Stimulated activated CD4-positive, alpha-beta T cell treated with anti-CD3 and anti-CD28 coated beads, Interleukin-1b, Interleukin-23, amount 100 ng/mL, for 48 hours (primary cell): Measurements from ENCODE around the gene F13B.
"Not testable (repeated sequence)": the region's sequence is repeated elsewhere in the genome, so short reads cannot be mapped to it uniquely, and the experiment has no call there.

Source experiments
- DNase-seq: peaks from one replicate; pipeline ENCODE4 v3.0.0-alpha.2; 2020

Gene F13B, protein sequence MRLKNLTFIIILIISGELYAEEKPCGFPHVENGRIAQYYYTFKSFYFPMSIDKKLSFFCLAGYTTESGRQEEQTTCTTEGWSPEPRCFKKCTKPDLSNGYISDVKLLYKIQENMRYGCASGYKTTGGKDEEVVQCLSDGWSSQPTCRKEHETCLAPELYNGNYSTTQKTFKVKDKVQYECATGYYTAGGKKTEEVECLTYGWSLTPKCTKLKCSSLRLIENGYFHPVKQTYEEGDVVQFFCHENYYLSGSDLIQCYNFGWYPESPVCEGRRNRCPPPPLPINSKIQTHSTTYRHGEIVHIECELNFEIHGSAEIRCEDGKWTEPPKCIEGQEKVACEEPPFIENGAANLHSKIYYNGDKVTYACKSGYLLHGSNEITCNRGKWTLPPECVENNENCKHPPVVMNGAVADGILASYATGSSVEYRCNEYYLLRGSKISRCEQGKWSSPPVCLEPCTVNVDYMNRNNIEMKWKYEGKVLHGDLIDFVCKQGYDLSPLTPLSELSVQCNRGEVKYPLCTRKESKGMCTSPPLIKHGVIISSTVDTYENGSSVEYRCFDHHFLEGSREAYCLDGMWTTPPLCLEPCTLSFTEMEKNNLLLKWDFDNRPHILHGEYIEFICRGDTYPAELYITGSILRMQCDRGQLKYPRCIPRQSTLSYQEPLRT

DNA sequence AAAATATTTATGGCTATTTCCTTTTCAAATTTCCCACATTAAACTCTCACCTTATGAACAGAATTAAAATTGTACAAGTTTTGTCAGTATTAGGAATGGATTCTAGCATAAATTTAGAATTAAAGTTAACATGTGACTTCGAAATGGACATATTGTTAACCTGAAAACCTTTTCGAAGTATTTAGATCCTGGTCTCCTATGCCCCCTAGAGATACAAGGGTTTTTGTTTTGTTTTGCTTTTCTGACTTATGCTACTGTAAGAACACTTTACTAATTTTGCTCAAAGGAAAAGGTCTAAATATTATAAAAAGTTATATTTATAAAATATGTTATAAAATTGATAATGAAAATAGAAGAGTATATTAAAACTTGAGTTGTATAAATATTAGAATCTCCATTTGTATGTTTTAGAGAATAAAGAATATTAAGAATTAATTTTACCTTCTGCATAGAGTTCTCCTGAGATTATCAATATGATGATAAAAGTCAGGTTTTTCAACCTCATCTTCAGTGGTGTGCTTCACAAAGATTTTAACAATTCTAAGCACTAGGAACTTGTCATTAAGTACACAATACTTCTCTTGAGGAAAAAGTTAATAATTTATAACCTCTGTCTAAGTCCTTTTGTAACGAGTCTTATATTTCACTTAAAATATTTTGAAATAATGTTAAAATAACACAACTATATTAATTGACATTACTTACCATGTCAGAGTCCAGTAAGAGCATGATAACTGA is at the start of gene F13B:
Gene F13B, minus strand, starts transcription at position 542 of the 738 bp plus-strand sequence. Its CDS starts 37 bp downstream, at position 505.
- DNase-seq = no peak

DNA sequence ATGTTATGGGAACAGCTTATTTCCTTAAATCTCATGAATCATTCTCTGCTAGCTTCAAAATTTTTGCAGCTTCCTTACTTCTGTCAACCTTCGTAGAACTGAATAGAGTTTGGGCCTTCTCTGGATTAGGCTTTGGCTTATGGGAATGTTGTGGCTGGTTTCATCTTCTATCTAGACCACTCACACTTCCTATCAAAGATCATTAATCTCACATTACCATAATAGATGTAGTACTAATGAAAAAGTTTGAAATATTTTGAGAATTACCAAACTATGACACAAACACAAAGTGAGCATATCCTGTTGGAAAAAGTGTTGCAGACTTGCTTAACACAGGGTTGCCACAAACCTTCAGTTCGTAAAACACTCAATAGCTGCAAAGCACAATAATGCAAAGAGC is 49.1 kb upstream of the F13B start:
- DNase-seq = no peak

DNA sequence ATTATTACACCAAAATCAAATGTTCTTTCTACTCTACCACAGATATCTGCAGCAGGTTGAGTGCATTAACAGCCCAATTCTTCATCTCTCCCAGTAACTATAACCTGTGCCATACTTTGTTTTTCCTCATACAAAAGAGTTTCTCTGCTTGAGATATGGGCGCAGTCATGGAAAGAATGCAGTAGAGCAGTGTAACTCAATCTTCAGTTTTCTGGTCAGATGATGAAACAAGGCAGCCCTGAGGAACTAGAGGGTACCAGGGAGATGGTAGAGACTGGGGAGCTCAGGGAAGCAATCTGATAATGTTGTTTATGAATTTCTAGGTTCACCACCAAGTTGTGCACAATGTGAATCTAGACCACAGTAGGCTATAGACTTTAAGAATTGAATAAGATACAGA is 39.8 kb upstream of the F13B start:
- no peak for DNase-seq

DNA sequence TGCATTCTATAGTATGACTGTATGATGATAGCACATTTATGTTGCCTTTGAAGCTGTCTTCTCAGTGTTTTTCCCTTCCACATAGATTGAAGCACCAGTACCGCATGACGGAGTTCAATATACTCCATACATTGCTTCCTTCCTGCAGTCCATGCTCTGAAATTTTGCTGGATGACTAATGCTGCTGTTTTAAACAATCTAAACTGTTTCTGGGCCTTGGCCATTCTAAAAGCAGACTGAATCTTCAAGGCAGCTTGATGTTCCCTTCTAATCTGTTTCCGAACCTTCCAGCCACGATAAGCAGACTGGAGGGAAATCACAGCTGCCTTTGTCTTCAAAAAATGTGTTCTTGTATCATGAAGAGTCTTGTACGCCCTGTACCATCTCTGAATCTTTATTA is 36.2 kb upstream of the F13B start:
- no peak for DNase-seq

DNA sequence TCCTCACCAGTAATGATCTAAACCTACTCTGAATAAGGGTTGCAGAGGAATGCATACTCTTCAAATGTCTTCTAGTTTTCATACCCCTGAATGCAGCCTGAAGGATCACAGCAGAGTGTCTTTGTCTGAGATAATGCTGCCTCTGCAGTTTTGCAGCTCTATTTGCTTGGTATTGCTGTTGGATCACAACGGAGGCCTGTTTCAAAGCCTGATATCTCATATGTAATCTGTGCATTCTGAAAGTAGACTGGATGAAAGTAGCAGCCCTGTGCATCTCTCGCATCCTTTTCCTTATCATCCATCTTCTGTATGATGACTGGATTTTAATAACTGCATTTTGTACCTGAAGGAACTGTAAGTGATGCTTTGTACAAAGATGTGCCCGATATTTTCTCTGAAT is 34.9 kb upstream of the F13B start:
- no peak for DNase-seq

DNA sequence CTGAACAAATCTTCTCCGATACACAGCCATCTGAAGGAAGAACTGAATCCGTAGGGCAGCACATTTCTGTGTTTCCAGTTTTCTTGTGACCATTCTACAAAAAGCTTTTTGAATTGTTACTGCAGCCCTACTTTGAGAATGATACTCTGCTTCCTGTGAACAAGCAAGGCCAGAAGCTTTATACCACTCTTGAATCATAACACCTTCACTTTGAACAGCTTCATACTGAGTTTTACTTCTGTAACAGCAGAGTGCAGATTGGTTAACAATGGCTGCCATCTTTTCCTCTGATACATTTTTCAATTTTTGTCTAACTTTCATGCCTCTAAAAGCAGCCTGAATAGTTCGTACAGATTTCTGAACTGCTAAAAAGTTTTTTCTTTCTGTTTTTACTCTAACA is 33.6 kb upstream of the F13B start:
- DNase-seq = no peak

DNA sequence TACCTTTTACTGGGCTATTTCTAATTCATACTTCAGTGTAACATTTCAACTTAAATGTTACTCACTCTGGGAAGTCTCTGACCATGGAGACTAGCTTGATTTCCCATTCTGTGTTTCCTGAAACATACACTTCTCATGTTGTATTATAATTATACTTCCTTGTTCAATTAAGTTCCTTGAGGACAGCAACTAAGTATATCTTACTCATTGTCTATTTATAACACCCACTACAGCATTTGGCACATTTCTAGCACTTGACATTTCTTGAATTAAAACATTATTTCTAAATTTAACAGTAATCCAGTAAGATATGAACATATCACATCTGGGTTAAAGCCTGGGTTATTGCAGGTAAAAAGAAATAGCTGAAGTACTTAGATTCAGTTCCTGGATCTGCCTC is 32.4 kb upstream of the F13B start:
- DNase-seq = no peak

DNA sequence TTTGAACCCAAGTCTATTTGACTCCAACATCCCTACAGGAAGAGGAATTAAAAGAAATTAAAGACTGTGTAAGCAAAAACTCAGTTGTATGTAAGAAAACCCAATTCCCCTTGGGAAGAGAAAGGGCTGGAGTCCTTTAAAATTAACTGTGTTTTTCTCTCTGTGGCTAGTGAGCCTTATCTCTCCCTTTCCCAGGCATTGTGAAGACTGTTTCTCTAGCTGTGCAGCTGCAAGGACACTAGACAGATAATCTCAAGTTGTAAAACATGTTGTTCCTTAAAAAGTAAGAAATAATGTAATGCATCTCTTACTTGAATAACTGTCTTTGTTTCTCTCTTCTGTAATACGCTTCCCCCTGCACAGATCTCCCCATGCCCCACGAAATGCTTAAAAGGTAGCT is 29.9 kb upstream of the F13B start:
- not testable (repeated sequence) for DNase-seq

DNA sequence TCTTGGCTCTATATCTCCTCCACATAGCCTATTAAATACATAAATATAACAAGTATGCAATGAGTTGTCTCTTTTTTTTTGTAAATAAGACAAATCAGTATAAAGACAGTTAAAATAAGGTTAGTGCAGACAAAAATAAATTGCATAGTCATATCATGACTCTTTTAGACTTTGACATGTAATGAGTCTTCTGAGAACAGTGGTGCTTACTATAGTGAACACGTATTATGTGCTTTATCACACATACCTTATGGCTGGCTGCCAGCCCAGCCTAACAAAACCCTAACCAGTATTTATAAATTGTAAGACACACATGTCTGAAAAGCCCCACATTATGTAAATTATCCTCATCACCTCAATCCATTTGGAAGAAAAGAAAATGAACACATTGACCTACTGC is 29.1 kb upstream of the F13B start:
- no peak for DNase-seq

DNA sequence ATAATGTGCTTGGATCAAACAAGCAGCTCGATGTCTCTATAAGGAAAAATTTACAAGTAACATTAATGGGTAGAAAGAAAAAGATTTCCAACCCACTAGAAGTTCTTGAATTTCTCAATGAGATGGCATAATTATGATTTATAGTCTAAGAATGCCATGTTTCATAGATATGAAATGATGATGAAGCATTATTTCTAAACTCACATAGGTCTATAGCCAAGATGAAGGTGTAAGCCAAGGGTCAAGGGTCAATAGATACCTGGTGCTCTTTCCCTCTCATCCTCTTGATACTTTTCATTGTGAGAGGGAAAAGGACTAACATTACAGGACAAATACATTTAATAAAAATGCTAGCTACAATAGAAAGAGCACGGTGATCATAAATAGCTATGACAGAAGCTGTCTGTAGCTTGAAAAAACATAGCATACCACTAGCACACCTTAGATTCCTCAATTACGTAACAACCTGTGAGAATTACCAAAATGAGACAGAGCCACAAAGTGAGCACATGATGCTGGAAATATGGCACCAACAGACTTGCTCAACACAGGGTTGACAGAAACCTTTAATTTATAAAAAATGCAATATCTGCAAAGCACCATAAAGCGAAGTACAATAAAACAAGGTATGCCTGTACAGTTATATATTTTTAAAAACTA is 26.3 kb upstream of the F13B start:
- no peak for DNase-seq

DNA sequence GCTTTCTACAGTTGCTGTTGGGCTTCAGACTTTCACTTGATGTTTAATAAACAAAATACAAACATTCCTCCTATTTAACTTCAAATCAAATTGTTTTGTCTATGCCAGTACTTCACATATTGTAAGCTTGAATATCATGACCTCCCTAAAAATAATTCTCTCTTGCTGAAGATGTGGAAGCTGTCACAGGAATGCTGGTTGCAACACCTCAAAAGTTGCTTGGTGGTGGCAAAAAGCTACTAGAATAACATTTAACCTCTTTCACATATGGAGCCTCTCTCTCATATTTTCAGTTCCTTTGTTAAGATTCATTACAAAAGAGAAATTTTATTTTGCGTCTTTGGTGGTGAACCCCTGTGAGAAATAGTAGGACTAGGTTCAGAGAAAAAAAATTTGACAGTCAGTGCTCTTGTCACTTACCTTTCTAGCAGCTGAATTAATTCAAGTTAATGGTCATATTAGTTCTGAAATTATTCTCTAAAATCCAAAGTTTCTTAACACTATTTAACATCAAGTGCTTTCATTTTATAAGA is 25.5 kb upstream of the F13B start:
- no peak for DNase-seq

DNA sequence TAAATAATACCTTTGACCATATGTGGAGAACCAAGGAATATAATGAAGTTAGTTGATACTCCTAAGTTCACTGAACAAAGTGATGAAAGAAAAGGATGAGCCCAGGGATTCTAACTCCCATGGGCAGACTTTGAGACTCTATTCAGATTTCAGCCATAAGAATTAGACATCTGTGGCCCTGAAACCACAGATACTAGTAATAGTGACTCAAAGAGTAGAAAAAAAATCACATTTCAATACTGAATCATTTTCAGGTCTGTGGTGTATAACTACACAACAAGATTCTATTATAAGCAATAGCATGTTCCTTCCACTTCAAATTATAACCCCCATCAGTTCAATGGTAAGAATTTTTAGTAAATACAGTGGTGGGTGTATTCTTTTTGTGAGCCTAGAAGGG is 16.4 kb upstream of the F13B start:
- no peak for DNase-seq

DNA sequence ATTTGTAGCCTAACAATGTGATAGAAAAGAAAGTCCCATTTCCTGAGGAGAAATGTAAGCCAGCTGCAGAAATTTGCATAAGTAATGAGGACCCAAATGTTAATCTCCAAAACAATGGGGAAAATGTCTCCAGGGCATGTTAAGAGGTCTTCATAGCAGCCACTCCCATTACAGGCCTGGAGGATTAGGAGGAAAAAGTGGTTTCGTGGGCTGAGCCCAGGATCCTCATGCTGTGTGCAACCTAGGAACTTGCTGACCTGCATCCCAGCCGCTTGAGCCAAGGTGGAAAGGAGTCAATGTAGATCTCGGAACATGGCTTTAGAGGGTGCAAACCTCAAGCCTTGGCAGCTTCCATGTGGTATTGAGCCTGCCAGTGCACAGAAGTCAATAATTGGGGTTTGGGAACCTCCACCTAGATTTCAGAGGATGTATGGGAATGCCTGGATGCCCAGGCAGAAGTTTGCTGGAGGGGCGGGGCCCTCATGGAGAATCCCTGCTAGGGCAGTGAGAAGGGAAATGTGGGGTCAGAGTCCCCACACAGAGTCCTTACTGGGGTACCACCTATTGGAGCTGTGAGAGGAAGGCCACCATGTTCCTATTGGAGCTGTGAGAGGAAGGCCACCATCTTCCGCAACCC is 14.2 kb upstream of the F13B start:
- DNase-seq = no peak

DNA sequence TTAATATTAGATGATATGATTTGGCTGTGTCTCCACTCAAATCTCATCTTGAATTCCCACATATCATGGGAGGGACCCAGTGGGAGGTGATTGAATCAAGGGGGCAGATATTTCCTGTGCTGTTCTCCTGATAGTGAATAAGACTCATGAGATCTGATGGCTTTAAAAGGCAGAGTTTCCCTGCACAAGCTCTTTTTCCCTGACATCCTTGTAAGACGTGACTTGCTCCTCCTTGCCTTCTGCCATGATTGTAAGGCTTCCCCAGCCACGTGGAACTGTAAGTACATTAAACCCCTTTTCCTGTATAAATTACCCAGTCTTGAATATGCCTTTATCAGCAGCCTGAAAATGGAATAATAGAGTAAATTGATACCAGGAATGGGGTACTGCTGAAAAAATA is 13.3 kb upstream of the F13B start:
- no peak for DNase-seq

DNA sequence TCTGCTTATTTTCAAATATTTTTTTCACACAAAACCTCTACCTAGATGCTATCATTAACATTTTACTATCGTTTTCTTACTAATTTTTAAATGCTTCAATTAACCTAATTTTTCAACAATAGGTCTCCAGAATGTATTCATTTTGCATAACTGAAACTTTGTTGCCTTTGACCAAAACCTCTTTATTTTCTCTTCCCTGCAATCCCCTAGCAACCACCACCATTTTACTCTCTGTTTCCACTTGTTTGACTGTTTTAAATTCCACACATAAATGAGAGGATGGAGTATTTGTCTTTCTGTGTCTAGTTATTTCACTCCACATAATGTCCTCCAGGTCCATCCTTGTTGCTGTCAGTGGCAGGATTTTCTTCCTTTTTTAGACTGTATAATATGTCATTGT is 9.5 kb upstream of the F13B start:
- DNase-seq = no peak

DNA sequence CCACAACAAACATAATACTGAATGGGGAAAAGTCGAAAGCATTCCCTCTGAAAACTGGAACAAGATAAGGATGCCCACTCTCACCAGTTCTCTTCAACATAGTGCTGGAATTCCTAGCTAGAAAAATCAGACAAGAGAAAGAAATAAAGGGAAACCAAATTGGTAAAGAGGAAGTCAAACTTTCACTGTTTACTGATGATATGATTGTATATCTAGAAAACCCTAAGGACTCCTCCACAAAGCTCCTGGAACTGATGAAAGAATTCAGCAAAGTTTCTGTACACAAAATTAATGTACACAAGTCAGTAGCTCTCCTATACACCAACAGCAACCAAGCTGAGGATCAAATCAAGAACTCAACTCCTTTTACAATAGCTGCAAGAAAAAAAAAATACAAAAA is 6.9 kb upstream of the F13B start:
- DNase-seq = no peak

DNA sequence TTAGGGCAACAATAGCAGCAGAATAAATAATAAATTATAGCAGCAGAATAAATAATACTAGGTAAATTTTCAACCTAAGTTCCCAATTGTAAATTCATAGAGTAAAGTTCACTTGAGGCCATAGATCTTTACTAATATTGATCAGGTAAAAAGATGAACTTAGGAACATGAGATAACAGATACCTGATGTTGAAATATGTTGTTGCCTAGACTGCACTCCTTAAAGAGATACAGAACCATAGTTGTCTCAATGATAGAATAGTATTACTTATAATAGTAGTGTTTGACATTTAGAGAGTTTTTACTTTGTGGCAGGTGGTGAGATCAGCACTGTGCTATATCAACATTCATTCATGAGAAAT is 378 bp upstream of the F13B start:
- no peak for DNase-seq

DNA sequence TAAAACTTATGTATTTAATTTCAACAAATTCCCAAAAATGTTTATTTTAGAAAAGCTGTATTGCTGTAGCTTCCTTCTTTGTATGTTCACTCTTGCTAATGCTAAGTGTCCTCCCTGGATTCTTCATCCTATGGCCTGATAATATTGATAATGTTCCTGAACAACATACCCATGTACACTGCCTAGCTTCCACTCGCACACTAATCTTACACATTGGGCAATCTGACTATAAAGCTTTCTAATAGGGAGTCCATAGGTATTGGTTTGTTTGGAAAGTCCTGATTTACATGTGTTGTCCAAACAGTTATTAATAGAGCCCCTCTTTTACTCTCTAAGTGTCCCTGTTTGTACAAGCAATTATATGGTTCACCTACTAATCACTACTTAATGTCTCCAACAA is 783 bp downstream of the F13B start:
- DNase-seq = no peak

DNA sequence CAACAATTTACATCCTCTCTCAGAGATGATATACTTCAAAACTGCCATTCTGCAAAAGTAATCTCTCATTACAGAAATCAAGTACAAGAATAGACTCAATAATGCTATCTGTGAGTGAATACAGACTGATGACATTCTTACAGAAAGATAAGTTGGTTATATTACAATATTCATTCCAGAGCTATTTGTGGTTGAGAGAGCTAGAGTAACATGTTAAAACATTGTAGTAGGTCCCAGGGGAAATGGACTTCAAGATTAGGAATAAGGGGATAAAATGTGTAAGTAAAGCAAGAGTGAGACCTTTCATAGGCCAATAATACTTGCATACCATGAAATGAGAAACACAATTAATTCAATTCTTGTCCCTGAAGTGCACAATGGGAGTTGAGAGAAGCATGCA is 1.5 kb downstream of the F13B start:
- no peak for DNase-seq

DNA sequence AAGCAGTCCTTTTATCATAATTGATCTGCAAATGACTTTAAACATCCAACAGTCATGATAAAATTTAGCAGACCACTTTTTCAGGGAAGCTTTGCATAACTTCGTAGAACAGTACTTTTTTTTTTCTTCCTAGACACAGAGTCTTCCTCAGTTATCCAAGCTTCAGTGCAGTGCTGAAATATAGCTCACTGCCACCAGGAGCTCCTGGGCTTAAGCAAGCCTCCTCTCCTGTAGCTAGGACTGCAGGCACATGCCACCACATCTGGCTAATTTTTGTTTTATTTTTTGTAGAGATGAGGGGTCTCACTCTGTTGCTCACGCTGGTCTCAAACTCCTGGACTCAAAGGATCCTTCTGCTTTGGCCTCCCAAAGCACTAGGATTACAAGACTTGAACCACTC is 3.8 kb downstream of the F13B start:
- DNase-seq = no peak

DNA sequence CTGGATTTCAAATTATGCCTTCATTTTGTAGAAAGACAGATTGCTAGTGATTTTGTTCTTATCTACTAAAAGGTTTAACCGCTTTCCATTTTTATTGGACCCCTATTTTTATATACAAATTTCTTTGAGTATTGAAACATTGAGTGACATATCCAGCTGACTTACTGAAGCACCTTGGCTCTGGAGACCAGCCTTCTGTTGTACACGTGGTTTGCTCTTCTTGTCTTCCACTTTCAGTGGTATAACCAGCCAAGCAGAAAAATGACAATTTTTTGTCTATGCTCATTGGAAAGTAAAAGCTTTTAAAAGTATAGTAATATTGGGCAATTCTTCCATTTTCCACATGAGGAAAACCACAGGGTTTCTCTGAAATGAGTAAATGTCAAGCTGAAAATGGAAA is 4.4 kb downstream of the F13B start:
- DNase-seq = no peak

DNA sequence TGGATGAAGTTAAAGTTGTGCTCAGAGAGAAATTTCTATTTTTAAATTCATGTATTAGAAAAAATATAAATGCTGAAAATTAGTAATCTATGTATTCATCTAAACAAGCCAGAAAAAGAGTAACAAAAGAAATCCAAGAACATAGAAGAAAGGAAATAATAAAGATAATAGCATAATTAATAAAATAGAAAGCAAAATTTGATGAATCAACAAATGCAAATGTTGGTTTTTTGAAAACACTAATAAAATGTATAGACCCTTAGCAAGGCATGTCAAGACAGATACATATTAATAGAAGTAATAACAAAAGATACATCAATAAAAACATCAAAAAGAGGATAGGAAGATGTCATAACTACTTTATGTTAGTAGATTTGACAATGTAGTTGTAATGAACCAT is 18.0 kb downstream of the F13B start:
- DNase-seq = no peak
